Measurements from ENCODE around the gene IKZF1.

GRCh38 chr7:50309721-50310120, 5.2 kb downstream of the IKZF1 start:
- TF ChIP-seq EZH2 (IDR thresholded peaks at IDR 0.05; ENCODE audit: low read length, missing control alignments), result no peak
- TF ChIP-seq, protein P1, sequence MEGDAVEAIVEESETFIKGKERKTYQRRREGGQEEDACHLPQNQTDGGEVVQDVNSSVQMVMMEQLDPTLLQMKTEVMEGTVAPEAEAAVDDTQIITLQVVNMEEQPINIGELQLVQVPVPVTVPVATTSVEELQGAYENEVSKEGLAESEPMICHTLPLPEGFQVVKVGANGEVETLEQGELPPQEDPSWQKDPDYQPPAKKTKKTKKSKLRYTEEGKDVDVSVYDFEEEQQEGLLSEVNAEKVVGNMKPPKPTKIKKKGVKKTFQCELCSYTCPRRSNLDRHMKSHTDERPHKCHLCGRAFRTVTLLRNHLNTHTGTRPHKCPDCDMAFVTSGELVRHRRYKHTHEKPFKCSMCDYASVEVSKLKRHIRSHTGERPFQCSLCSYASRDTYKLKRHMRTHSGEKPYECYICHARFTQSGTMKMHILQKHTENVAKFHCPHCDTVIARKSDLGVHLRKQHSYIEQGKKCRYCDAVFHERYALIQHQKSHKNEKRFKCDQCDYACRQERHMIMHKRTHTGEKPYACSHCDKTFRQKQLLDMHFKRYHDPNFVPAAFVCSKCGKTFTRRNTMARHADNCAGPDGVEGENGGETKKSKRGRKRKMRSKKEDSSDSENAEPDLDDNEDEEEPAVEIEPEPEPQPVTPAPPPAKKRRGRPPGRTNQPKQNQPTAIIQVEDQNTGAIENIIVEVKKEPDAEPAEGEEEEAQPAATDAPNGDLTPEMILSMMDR (conservative IDR thresholded peaks at IDR 0.05 in 1 of 2, IDR thresholded peaks at IDR 0.05 in 1 of 2; ENCODE audit: low read depth in 1 of 2, low read length in 2 of 2), result no peak
